ENCODE data around the gene TRABD. TPM values are rescaled to one million over a fixed set of nuclear protein-coding genes. Genes with fewer than 3 reads are reported as not detected.

Gene TRABD
- total and polyA plus RNA-seq, 7 experiments from 2014 or later: 29.4 to 157 (median 106) TPM

DNA sequence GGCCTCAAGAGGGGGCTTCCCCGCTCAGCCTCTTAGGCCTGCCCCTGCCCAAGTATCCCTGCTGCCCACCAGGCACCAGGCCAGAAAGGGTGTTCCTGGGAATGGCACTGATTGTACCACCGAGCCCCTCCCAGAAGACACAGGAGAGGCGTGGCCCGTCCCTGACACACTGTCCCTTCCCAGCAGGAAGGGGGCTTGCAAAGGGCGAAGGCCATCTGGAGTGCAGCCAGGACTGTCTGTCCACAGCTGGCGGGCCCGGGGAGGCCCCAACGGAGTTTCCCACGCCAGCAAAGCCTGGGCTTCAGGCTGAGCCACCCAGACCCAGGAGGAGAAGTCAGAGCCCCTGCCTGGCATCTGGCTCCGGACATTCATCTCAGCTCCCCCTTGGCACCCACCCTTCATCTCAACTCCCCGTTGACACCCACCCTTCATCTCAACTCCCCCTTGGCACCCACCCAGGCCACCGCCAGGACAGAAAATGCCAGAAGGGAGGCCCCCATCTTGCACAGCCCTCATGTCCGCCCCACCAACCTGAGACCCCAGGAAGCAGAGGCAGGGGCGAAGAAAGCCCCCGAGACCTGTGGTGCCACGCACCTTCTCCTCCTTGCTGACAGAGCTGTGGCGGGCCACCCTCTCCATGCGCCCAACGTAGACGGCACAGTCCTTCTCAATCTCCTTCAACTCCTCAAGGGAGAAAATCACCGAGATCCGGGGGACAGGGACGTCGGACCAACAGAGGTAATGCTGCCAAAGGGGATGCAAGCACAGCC, 39.7 kb downstream of the TRABD start:
- Histone ChIP-seq H3K27me3 (ENCODE audit: control insufficient read depth in 2 of 2, insufficient read depth in 2 of 2, low read length in 2 of 2) (no peaks in the 10 kb centered on the region), H3K4me3 (ENCODE audit: low read length) (no peak overlapping the region), H3K4me1 (ENCODE audit: control insufficient read depth in 2 of 2, insufficient read depth in 2 of 2, low read length in 2 of 2) (no peaks in the 10 kb centered on the region), H3K36me3 (ENCODE audit: control insufficient read depth in 2 of 3, insufficient read depth in 3 of 3, low read length in 3 of 3) (peaks cover 7 to 92% (median 38%) of the 10 kb centered on the region in 3 experiments), H3K27ac (ENCODE audit: low read depth, low read length) (no peak overlapping the region), H3K9me3 (ENCODE audit: control insufficient read depth in 2 of 3, low read length in 3 of 3) (no peaks in the 10 kb centered on the region)
- Mint-ChIP-seq H3K9me3 (no peaks in the 10 kb centered on the region), H3K27me3 (no peaks in the 10 kb centered on the region), H3K27ac (peak overlapping the region in 1 of 9 donors; percentile 65), H3K4me3 (no peak overlapping the region), H3K4me1 (peaks cover 0 to 7% (median 0%) of the 10 kb centered on the region in 7 donors), H3K36me3 (peaks cover 0 to 30% (median 8%) of the 10 kb centered on the region in 5 donors)
- ATAC-seq (no peak), DNase-seq (no peak)
- intact Hi-C loops (cut with micrococcal nuclease): no loop called here
- ChIA-PET POLR2A (no interaction called here), CTCF (no interaction called here)

DNA sequence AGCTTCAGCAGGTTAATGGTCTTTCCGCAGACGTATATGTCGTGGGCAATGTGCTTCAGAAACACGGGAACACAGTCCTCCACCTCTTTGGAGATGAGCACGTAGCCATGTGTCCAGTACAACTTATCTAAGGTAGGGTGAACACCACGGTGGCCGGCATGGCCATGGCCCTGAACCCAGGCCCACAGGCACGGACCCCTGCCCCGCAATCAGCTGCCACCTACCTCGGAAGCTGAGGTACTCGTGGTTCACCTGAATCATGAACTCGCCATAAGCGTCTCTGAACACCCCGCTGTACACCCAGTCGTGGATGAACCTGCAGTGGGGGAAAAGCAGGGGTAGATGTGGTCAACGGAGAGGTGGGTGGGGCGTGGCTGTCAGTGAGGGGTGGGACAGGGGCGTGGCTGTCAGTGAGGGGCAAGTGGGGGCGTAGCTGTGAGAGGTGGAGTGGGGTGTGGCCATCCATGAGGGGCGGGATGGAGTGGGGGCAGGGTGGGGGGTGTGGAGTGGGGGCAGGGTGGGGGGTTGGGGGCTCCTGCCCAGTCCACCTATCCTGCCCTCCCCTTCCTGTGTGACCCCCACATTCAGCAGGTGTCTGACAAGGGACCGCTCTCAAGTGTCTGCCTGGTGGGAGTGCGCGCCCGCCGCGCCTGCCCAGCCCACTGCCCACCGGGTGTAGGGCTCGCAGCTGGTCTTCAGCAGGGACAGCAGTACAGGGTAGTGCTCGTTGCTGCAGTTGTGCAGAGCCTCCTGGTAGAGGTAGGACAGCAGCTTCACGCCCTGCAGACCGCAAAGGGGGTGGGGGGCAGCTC, 40.6 kb downstream of the TRABD start:
- no peaks in the 10 kb centered on the region for H3K4me1 ChIP-seq (ENCODE audit: control insufficient read depth in 2 of 2, insufficient read depth in 2 of 2, low read length in 2 of 2)
- ATAC-seq: no peak
- POLR2A ChIA-PET: no interaction called here
- intact Hi-C loops (cut with micrococcal nuclease): no loop called here
- H3K27ac Mint-ChIP-seq: no peak overlapping the region
- H3K27me3 ChIP-seq (ENCODE audit: control insufficient read depth in 2 of 2, insufficient read depth in 2 of 2, low read length in 2 of 2): no peaks in the 10 kb centered on the region
- H3K4me3 Mint-ChIP-seq: no peak overlapping the region
- H3K36me3 Mint-ChIP-seq: peaks cover 0 to 30% (median 8%) of the 10 kb centered on the region in 5 donors
- H3K4me3 ChIP-seq (ENCODE audit: low read length): no peak overlapping the region
- CTCF ChIA-PET: interaction anchor here (0.6 to 1.0 kb wide), 2 partner anchors 11 to 265 kb away, joined by 3 read pairs; no protein-coding TSS in a partner anchor
- H3K9me3 Mint-ChIP-seq: no peaks in the 10 kb centered on the region
- DNase-seq: no peak
- H3K27ac ChIP-seq (ENCODE audit: low read depth, low read length): no peak overlapping the region
- H3K27me3 Mint-ChIP-seq: no peaks in the 10 kb centered on the region
- H3K4me1 Mint-ChIP-seq: peaks cover 0 to 7% (median 0%) of the 10 kb centered on the region in 7 donors
- no peaks in the 10 kb centered on the region for H3K9me3 ChIP-seq (ENCODE audit: control insufficient read depth in 2 of 3, low read length in 3 of 3)
- peaks cover 7 to 86% (median 34%) of the 10 kb centered on the region in 3 experiments for H3K36me3 ChIP-seq (ENCODE audit: control insufficient read depth in 2 of 3, insufficient read depth in 3 of 3, low read length in 3 of 3)

DNA sequence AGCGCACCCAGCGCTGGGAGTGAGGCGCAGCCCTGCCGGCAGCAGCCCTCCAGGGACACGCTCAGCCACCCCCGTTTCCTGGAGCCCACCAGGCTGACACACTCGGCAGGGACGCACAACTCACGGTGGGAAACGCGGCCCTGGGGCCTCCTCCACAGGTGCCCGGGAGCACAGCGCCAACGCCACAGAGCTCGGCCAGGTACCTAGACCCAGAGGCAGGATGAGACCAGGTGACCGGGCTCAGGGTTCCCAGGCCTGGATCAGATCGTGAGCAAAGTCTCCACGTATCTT, 41.1 kb downstream of the TRABD start:
- no peaks in the 10 kb centered on the region for H3K9me3 ChIP-seq (ENCODE audit: control insufficient read depth in 2 of 3, low read length in 3 of 3)
- ChIA-PET CTCF (interaction anchor here (0.9 to 1.0 kb wide), 2 partner anchors 12 to 16 kb away, joined by 3 read pairs; no protein-coding TSS in a partner anchor), POLR2A (no interaction called here)
- Mint-ChIP-seq H3K4me3 (no peak overlapping the region), H3K4me1 (peaks cover 0 to 7% (median 0%) of the 10 kb centered on the region in 7 donors), H3K36me3 (peaks cover 0 to 30% (median 8%) of the 10 kb centered on the region in 5 donors), H3K27me3 (no peaks in the 10 kb centered on the region), H3K9me3 (no peaks in the 10 kb centered on the region), H3K27ac (no peak overlapping the region)
- H3K36me3 ChIP-seq (ENCODE audit: control insufficient read depth in 2 of 3, insufficient read depth in 3 of 3, low read length in 3 of 3): peaks cover 5 to 81% (median 34%) of the 10 kb centered on the region in 3 experiments
- H3K4me3 ChIP-seq (ENCODE audit: low read length): no peak overlapping the region
- H3K4me1 ChIP-seq (ENCODE audit: control insufficient read depth in 2 of 2, insufficient read depth in 2 of 2, low read length in 2 of 2): no peaks in the 10 kb centered on the region
- DNase-seq (no peak), ATAC-seq (no peak)
- no peak overlapping the region for H3K27ac ChIP-seq (ENCODE audit: low read depth, low read length)
- no peaks in the 10 kb centered on the region for H3K27me3 ChIP-seq (ENCODE audit: control insufficient read depth in 2 of 2, insufficient read depth in 2 of 2, low read length in 2 of 2)
- intact Hi-C loops (cut with micrococcal nuclease): no loop called here

DNA sequence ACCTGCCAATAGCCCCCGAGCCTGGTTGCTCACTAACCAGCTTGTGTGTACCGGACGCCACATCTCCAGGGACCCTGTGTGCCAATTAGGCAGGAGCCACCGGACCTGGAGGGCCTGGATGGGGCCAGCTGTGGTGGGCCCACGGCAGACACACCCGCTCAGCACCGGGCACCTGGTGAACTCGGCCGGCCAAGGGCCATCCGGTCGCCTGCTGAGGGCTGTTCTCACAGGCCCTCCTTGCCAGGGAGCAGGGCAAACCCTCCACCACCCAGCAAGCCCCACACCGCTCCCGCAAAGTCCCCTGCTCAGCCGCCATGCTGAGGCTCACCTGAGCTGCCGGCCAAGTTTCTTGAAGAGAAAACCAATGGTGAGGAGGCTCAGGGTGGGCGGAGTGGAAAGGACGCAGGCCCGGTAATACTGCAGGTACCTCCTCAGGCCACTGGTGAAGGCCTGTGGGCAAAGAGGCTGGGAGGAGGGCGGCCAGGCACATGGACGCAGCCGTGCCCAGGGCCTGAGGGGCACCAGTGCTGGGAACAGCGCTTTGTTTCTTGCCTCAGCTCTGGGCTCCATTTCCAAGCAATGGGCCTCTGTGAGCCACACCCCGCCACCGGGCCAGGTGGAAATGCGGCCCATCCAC, 42.0 kb downstream of the TRABD start:
- Histone ChIP-seq H3K27ac (ENCODE audit: low read depth, low read length) (no peak overlapping the region), H3K4me3 (ENCODE audit: low read length) (no peak overlapping the region), H3K9me3 (ENCODE audit: control insufficient read depth in 2 of 3, low read length in 3 of 3) (no peaks in the 10 kb centered on the region), H3K36me3 (ENCODE audit: control insufficient read depth in 2 of 3, insufficient read depth in 3 of 3, low read length in 3 of 3) (peaks cover 0 to 79% (median 33%) of the 10 kb centered on the region in 3 experiments), H3K4me1 (ENCODE audit: control insufficient read depth in 2 of 2, insufficient read depth in 2 of 2, low read length in 2 of 2) (no peaks in the 10 kb centered on the region), H3K27me3 (ENCODE audit: control insufficient read depth in 2 of 2, insufficient read depth in 2 of 2, low read length in 2 of 2) (no peaks in the 10 kb centered on the region)
- Mint-ChIP-seq H3K9me3 (no peaks in the 10 kb centered on the region), H3K4me3 (no peak overlapping the region), H3K27ac (no peak overlapping the region), H3K36me3 (peaks cover 0 to 32% (median 8%) of the 10 kb centered on the region in 5 donors), H3K4me1 (peaks cover 0 to 8% (median 0%) of the 10 kb centered on the region in 7 donors), H3K27me3 (no peaks in the 10 kb centered on the region)
- intact Hi-C loops (cut with micrococcal nuclease): no loop called here
- CTCF ChIA-PET: interaction anchor here (0.9 kb wide), 1 partner anchor 16 kb away, joined by 3 read pairs; no protein-coding TSS in a partner anchor
- POLR2A ChIA-PET: interaction anchor here (0.6 kb wide), 1 partner anchor 91 kb away, joined by 3 read pairs; no protein-coding TSS in a partner anchor
- ATAC-seq: no peak
- DNase-seq: no peak

DNA sequence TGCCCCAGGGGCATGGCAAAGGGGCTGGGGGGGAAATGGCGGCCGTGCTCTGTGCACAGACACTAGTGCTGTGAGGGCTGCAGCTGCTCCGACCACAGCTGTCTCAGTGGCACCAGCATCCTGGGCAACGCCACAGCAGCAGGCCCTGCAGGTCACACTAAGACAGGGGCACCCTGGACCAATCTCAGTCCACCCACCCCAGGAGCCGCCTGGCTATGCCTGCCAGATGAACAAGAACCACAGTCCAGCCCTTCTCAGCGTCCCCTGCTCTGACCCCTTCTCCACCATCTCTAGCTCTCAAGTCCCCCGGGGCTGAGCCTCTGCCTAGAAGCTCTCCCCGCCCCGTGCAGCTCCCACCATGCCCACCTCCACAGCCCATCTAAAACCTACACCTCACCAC, 42.7 kb downstream of the TRABD start:
- POLR2A ChIA-PET: no interaction called here
- Histone ChIP-seq H3K4me3 (ENCODE audit: low read length) (no peak overlapping the region), H3K27me3 (ENCODE audit: control insufficient read depth in 2 of 2, insufficient read depth in 2 of 2, low read length in 2 of 2) (no peaks in the 10 kb centered on the region), H3K9me3 (ENCODE audit: control insufficient read depth in 2 of 3, low read length in 3 of 3) (no peaks in the 10 kb centered on the region), H3K4me1 (ENCODE audit: control insufficient read depth in 2 of 2, insufficient read depth in 2 of 2, low read length in 2 of 2) (no peaks in the 10 kb centered on the region), H3K36me3 (ENCODE audit: control insufficient read depth in 2 of 3, insufficient read depth in 3 of 3, low read length in 3 of 3) (peaks cover 0 to 79% (median 27%) of the 10 kb centered on the region in 3 experiments), H3K27ac (ENCODE audit: low read depth, low read length) (no peak overlapping the region)
- no peaks in the 10 kb centered on the region for H3K9me3 Mint-ChIP-seq
- no peak for DNase-seq
- CTCF ChIA-PET: no interaction called here
- no peak overlapping the region for H3K27ac Mint-ChIP-seq
- intact Hi-C loops (cut with micrococcal nuclease): no loop called here
- peaks cover 0 to 29% (median 5%) of the 10 kb centered on the region in 5 donors for H3K36me3 Mint-ChIP-seq
- H3K4me3 Mint-ChIP-seq: peak overlapping the region in 1 of 10 donors; percentile 16
- H3K4me1 Mint-ChIP-seq: peaks cover 0 to 10% (median 0%) of the 10 kb centered on the region in 7 donors
- ATAC-seq: no peak
- H3K27me3 Mint-ChIP-seq: no peaks in the 10 kb centered on the region

DNA sequence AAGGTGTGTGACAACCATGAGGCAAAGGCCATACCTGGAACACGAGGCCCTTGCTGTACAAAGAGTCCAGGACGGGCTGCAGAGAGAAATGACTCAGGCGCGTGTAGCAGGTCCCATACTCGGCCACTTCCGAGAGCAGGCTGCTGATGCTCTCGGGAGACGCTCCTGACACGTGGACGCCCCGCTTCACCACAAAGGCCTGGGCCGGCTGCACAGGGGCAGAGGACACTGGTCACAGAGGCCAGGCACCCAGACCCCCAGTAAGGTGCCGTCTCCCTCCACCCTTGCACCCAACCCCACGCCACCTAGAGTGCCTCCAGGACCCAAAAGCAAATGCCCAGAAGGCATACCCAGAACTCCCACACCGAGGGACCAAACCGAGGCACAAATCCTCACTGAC, 43.7 kb downstream of the TRABD start:
- Histone ChIP-seq H3K9me3 (ENCODE audit: control insufficient read depth in 2 of 3, low read length in 3 of 3) (no peaks in the 10 kb centered on the region), H3K27me3 (ENCODE audit: control insufficient read depth in 2 of 2, insufficient read depth in 2 of 2, low read length in 2 of 2) (no peaks in the 10 kb centered on the region), H3K27ac (ENCODE audit: low read depth, low read length) (no peak overlapping the region), H3K4me1 (ENCODE audit: control insufficient read depth in 2 of 2, insufficient read depth in 2 of 2, low read length in 2 of 2) (no peaks in the 10 kb centered on the region), H3K4me3 (ENCODE audit: low read length) (no peak overlapping the region), H3K36me3 (ENCODE audit: control insufficient read depth in 2 of 3, insufficient read depth in 3 of 3, low read length in 3 of 3) (peaks cover 0 to 78% (median 18%) of the 10 kb centered on the region in 3 experiments)
- peaks cover 0 to 22% (median 5%) of the 10 kb centered on the region in 5 donors for H3K36me3 Mint-ChIP-seq
- peaks cover 0 to 18% (median 6%) of the 10 kb centered on the region in 7 donors for H3K4me1 Mint-ChIP-seq
- intact Hi-C loops (cut with micrococcal nuclease): no loop called here
- ChIA-PET CTCF (no interaction called here), POLR2A (no interaction called here)
- DNase-seq: no peak
- H3K27ac Mint-ChIP-seq: no peak overlapping the region
- no peak for ATAC-seq
- H3K27me3 Mint-ChIP-seq: no peaks in the 10 kb centered on the region
- H3K9me3 Mint-ChIP-seq: peaks cover 0 to 2% (median 0%) of the 10 kb centered on the region in 11 donors
- H3K4me3 Mint-ChIP-seq: no peak overlapping the region
